Stimulated activated CD4-positive, alpha-beta T cell treated with anti-CD3 and anti-CD28 coated beads, Interleukin-2, amount 100 ng/mL, for 24 hours (primary cell): ENCODE results near the gene DKK2.

Experiments used
- DNase-seq, 2 donors: peaks; one replicate each; pipeline ENCODE4 v3.0.0-alpha.2; 2020

The DKK2 gene

DNA sequence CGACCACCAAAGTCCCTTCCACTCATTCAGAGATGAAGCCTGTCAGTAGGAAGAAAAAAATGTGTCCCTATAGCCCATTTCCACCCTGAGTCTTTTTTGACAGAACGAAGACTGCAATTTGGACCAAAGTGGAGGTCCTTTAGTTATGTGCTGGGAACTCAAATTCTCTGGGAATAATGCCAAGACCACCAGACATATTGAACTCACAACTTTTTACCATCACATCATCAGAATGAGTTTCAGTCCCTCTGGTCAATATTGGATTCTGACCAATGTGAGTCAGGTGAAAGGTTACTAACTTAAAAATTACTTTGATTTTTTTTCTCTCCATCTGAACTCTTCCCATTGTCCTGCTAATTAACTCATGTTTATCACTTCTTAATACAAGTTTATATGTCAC lies 128.9 kb downstream of the DKK2 start:
- DNase-seq, result no peak

- DNase-seq, result no peak
Observed at GRCh38 chr4:106906728-106907127, 129.4 kb downstream of the DKK2 start.

DNA sequence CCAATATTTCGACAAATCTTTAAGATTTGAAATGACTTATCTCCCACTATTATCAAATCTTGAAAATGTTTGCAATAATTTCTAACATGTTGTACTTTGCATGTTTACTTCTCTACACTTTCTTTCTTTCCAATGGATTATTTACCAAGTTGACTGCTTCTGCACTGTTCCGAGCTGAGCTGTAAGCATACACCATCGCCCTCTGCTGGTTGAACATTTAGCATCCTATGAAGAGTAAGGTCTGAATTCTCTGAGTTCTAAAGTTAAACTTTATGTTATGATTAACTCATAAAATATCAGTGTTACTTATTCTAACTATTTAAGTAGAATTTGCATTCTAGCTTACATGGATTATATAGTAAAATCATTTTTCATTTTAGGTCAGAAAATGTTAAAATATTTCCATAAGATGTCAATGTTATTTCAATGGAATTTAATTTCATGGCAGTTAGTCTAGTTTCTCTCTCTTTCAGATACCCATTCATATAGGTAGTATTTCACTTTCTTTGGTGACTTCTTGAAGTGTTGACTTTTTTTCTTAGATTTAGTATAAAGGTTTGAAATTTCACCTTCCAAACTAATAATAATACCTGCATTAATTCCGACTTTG lies 137.4 kb downstream of the DKK2 start:
- DNase-seq, result peak in 1 of 2 donors; percentile 17

DNA sequence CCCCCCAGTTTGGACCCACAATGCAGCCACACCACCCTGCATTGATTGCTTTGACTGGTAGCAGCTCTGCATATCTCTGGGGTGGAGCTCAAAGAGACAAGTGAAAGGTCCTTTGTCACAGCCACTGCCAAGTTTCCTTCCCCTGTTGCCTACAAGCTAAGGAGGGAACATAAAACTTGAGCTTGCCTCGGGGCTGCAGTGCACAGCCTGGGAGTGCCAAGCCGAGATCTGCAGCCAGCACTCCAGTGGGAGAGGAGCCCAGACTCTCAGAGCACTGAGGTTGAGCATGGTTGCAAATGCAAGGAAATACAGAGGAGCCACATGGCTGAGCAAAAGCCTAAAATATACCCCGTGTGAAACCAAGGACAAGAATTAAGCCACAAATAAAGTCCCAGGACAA lies 142.2 kb downstream of the DKK2 start:
- DNase-seq, result no peak

DNA sequence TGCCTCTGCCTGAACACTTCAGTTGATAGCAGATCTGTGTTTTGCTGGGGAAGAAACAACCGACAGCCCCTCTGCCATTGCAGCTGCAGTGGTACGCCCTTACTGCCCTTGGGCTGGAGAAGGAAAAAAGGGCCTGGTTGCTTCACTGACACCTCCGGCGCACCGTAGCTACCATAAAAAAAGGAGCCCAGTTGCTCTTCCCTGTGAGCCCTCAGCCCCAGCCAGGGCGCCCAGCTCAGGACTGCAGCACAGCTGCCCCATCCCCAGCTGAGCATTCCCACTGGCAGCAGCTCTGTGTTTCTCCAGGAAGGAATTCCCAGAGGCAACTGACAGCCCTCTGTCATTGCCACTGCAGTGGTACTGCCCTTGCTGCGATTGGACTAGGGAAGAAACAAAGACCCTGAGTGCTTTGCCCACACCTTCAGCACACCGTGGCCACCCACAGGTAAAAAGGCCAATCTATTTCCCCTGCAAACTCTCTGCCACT lies 142.7 kb downstream of the DKK2 start:
- no peak for DNase-seq

DNA sequence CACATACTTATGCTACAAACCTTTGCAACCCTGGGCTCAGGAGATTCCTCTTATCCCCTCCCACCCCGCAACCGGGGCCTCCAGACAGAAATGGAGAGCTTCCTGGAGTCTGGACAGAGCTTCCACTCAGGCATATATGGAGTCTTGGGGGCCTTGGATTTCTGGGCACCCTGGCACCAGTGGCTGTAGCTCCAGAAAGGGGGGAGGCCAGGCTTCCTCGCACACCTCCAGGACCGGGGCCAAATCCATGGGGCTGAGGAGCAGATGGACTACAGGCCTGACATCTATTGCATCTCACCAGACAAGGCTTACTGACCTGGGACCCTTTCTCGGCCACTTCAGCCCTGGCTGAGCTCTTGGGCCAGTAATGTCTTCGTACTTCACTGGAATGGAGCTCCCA lies 143.3 kb downstream of the DKK2 start:
- DNase-seq, result no peak

DNA sequence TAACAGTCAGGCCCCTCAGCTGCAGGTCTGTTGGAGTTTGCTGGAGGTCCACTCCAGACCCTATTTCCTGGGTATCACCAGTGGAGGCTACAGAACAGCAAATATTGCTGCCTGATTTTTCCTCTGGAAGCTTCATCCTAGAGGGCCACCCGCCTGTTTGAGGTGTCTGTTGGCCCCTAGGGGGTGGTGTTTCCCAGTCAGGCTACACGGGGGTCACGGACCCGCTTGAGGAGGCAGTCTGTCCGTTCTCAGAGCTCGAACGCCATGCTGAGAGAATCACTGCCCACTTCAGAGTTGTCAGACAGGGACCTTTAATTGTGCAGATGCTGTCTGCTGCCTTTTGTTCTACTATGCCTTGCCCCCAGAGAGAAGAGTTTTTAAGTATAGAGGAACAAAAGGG lies 160.8 kb downstream of the DKK2 start:
- DNase-seq, result no peak
